GM19467 (cell line): ENCODE results near the gene RNU1-4.
"Not testable (repeated sequence)": the region's sequence is repeated elsewhere in the genome, so short reads cannot be mapped to it uniquely, and the experiment has no call there.

ENCODE experiments used
- ATAC-seq: cut with Tn5 transposase; IDR thresholded peaks from one replicate; pipeline ENCODE4 v1.9.1; 2021; ENCODE audit warnings: mild to moderate bottlenecking, moderate library complexity; ENCODE audit not compliant: unreplicated experiment

The RNU1-4 gene

DNA sequence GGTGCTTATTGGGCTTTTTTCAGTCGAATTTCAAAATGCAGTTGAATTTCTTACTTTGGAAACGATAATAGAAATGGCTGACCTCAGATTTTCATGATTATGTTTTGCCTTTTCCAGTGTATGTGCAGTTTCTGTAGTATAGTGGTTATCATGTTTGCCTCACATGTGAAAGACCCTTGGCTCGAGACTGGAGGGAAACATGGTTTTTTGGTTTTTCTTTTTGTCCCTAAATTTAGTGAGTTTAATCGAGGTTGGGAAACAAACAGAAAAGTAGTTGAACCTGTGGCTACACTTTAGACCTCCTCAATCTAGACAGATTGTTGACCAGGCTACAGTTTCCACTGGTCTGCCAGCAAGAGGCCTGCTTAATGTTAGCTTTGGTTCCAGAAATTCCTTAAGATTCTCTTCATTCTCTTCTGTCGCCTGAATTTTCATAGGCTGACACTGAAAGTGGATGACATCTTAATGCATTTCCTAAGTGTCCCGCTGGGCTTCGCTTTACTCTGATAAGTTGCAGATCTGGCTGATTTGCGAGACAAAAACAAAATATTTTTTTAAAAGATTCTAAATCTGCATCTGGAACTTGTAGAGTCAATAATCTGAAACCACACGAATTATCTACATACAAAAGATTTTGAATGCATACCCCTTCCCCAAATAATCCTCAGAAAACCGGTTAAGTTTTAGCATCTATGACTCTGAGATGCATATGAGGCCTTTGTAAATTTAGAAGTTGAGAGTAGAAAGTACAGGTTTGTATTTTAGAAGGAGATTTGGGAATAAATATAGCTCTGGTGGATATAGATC is 14.7 kb upstream of the RNU1-4 start:
- not testable (repeated sequence) for ATAC-seq

DNA sequence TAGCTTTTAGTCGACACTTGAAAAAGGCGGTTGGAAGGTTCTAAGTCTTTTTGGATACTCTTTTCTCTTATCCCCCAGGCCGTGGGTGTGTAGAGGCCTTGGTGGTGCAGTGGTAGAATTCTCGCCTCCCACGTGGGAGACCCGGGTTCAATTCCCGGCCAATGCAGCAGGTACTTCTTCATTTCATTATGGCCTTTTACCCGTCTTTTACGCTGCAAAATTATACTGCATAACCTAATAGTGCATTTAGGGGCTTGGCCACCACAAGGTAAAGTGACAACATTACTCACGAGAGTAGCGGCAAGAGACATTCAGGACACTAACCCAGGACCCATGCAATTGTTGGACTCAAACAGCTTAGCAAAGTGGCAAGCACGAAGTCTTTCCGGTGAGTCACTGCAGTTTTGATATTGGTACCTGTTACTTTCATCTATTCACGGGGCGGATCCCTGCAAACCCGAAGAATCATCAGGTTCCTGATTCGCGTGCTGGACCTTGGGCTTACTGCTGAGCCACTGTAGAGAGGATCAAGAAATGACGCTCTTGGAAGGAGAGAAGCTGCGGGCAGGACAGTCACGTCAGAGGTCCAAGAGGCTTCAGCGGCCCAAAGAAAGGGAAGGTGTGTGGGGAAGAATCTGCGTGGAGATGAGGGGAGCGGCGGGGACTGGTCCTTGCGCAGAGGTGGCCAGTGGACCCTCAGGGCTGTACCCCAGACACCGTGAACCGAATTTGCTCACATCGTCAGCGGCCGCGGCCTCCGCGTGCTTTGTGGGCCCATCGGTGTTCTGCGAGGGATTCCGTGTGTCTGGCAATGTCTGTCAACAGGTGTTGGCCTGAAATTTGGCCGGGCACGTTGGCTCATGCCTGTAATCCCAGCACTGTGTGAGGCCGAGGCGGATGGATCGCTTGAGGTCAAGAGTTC is 12.9 kb upstream of the RNU1-4 start:
- no peak for ATAC-seq

DNA sequence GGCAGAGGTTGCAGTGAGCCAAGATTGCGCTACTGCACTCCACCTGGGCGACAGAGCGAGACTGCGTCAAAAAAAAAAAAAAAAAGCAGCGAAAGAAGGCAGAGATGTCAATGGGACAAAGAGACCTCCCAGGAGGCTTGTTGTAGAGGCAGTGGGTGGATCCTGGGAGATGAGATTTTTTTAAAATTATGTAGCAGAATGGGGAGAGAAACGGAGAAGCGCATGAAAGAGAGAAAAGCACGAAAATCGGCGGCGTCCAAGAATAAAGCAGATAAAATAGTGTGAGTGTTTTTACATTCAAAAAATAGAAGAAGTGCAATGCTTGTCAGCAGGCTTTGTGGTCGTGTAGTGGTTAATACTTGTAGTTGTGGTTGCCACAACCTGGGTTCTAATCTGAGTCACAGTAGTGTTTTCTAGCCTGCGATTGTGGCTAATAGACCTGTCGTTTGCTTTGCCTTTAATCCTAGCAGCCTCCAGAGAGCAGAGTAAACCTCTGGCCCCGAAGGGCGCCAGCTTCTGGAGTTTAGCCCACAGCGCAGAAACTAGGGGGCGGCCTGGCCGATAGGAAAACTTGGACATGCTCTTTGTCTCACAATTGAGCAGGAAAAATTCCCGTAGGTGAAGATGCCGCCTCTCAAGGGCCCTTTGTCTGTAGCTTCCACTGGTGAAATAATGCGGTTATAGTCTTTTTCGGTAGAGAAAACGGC is 11.9 kb upstream of the RNU1-4 start:
- not testable (repeated sequence) for ATAC-seq

DNA sequence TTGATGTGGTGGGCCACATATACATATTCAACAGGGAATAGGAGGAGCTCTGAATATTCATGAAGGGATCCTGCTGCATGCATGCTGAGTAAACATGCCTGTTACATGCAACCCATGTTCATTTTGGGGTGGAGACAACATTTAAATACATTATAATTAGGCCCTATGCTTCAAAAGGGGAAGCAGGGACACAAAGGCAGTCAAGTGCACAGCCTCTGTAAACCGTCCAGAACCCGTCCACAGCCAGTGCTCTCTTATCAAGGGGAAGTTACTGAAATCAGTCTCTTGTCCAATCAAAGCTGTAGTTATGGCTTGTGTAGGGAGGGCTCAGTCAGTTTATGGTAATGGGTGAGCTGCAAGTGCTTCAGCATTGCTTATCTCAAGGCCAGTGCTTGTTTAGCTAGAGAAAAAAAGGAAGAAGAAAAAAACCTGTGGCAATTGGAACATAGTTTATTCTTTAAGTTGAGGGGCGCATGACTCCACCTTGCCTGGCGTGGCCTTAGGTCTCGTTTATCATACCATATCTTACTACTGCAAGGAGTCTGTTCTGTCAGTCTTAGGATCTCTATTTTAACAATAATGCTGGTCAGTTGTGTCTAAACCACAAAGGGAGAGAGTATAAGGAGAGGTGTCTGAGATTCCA is 7.9 kb upstream of the RNU1-4 start:
- ATAC-seq = not testable (repeated sequence)

DNA sequence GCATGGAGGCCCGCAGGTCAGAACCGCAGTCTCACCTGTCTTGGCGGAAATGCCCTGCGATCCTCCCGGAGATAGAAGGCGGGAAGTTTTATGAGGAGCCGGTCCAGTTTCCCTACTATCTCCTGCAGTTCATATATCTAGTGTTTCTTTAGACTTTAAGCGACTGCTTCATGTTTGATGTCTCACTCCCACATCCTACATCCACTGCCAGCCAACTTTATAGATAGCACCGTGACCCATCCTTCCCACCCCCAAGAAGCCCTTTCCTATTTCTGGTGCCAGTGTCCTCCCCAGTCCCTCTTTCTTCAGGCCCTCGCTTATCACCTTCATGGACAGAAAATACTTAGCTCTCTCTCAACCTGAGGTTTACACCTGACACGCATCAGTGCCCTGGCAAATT is 914 bp downstream of the RNU1-4 start:
- ATAC-seq = not testable (repeated sequence)

DNA sequence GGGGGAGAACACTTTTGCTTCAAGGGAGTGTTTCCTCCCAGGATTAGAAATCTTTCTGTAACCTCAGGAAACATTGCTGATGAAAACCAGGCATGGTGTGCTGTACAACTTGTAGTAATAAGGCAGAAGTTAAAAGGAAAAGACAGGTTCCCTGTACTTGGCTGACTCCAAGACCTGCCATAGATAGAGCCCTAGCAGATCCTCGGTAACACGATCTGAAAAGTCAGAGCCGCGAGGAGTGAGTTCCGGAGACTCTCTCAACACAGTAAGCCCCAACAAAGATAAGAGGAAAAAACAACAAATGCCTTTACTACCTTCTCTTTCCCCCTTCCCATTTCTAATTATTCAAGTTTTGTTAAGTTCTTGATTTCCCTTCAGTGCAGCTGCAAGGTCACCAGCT is 7.3 kb downstream of the RNU1-4 start:
- not testable (repeated sequence) for ATAC-seq

DNA sequence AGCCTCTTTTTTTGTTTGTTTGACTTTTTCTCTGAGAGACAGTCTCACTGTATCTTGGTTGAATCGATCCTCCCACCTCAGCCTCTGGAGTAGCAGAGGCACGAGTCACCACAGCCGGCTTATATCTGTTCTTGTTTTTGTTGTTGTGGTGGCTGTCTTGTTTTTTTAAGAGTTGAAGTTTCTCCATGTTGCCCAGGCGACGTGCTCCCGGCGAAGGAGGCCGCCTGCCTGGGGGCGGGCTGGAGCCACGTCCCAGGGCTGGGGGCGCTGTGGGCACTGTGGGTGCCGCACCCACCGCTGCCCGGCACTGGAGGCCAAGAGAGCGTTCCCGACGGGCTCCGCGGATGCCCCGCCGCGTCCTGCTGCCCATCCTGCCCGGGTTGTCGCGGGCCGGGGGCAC is 8.4 kb downstream of the RNU1-4 start:
- ATAC-seq = not testable (repeated sequence)

DNA sequence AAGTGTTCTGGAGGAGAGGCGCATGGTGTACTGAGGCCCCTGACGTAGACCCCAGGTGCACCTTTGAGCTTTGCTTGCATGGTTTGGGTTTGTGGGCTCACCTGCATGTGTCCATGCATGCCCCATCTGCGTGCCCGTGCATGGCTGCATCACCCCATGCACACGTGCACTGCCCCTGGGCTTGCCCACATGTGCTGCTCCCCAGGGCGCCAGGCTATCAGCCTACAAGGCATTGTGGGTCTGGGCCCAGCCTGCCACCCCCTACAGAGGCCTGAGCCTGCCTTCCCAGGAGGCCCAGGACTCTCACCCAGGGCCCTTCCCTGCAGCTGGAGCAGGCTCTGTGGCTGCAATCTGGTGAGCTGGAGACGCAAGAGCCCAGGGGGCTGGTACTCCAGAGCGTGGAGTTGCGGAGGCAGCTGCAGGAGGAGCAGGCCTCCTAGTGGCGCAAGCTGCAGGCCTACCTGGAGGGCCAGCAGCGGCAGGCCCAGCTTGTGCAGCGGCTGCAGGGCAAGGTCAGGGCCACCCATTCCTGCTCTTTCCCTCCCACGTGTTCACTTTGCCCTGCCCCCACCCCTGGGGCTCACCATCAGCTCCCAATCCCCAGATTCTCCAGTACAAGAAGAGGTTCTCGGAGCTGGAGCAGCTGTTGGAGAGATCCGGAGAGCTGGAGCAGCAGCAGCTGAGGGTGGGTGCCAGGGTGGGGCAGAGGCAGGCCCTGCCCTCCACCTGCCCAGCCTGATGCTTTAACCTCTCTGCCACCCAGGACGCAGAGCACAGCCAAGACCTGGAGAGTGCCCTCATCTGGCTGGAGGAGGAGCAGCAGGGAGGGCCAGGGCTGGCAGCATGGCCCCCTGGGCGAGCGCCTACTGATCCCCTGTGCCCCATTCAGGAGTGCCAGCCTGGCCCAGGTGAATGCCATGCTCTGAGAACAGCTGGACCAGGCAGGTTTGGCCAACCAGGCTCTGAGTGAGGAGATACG is 9.9 kb downstream of the RNU1-4 start:
- ATAC-seq = not testable (repeated sequence)

DNA sequence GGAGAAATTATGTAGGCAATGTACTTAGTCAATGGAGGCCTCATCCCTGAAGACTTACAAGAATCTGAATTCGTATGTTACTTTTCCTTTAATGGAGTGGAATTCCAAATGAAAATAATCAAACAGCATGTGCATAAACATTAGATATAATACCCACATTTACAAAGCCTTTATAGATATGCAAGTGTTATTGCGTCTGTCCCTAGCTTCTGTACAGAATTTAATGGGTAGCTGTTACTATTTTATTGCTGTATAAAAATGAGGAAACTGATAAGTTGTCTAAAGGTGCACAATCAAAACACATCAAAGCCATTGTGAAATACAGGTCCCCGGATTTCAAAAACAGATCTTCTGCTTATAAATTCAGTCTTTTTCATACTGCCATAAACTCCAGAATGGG is 12.5 kb downstream of the RNU1-4 start:
- not testable (repeated sequence) for ATAC-seq

DNA sequence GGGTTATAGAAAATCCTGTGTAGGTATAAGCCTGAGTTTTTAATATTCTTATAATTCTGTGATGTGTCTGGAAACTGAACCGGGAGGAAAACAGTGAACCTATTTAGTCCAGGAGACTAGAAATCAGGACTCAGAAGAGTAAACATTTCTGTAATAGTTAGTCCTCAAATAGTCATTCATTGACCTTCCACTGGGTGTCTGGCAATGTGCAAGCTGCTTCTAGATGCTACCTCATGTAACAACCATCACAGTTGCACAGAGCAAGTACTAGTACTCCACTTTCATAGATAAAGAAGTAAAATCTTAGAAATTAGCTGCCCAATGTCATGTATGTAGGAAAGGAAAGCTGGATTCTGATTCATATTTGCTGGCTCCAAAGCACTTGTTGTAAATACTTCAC is 15.1 kb downstream of the RNU1-4 start:
- ATAC-seq = not testable (repeated sequence)

DNA sequence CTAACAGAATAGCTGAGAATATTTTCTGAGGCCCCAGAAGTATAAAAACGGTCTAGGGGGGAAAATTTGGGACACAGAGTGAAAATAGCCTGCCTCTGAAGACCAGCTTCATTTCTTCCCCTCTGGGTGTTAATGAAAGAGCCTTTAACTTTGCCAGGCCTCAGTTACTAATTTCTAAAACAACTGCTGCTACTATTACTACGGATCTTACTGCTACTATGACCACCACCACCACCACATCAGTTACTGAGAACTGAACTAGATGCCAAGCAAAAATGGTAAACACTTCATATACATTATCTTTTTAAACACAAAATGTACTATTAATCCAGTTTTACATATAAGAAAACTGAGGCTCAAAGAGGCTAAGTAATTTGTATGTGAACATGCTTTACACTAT is 15.6 kb downstream of the RNU1-4 start:
- ATAC-seq = not testable (repeated sequence)

DNA sequence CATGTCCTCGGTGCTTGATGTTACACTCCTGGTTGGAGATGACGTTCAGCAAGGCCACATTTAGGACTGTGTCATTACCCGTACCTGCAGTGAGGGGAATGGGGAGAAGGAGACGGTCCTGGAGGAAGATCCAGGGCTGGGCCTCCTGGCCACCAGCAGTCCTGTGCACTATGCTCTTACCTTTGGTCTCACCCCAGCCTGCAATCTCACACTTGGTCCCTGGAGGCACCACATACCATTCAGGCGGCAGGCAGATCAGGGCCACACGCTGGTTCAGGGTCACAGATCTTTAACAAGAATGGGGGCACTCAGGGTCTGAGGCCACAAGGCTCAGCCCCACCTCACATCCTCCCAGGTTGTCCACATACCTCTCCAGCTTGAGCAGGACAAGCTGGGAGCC is 17.3 kb downstream of the RNU1-4 start:
- not testable (repeated sequence) for ATAC-seq

DNA sequence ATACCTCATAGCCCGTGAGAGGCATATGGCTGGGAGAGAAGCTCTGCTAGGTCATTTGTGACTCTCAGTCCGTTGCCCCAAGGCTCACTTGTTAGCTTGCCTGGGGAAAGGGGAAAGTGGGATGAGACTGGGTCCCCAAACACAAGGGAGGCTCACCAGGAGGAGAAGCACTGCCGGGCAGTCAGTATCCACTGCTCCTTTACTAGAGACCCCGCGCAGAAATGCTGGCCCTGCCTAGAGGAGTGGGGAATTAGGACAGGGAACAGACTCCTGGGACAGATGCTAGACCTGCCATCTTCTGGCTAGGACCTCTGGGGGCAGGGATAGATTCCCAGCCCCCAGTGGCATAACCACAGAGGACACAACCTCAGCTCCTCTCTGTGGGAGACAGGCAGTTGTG is 17.7 kb downstream of the RNU1-4 start:
- not testable (repeated sequence) for ATAC-seq

DNA sequence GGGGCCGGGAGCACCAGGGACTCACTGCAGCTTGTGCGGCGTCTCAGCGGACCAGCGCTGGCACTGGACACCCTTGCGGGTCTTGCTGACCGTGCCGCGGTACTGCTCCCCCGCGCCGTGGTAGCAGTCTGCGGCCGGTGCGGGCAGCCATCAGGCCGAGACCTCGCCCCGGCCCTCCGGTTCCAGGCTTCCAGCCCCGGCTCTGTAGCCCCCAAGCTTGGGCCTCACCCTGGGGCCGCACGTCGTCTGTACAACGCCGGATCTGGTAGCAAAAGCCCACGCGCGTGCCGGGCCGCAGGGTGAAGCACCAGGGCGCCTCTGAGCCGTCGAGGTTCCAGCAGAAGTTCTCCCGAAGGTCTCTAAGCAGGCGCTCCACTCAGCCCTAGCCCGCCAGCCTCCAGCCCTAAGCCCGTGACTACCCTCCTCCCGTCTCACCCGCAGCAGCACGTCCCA is 18.8 kb downstream of the RNU1-4 start:
- not testable (repeated sequence) for ATAC-seq

DNA sequence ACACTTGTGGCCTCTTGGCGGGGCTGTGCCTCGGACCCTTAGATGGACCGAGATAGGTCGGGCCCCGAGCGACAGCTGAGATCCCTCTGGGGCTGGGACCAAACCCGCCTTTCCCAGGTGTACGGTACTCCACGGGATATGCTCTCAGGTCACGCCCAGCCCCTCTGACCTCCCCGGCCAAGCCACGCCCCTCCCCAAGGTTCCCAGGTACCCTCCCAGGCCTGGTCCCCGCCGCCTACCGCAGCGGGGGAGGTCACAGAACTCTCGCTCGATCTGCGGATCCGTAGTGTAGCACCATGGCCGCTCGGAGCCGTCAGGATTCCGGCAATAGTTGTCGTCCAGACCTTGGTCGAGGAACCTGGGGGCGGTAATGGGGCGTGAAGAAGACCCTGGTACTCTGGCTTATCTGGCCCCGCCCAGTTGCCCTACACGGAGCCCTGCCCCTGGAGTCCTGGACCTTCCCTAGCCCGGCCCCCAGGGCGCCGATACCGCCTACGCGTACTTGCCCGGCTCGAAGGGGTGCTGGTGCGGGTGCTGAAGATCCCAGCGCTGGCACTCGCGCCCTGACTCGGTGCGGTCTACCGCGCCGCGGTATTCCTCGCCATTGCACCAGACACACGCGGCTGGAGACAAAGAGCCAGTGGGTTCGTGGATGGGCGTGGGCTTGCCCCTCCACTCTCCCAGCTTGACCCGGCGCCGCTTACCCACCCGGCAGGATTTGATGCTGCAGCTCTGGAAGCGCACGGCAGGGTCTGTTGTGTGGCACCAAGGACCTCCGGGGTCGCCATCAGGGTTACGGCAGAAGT is 19.5 kb downstream of the RNU1-4 start:
- not testable (repeated sequence) for ATAC-seq

DNA sequence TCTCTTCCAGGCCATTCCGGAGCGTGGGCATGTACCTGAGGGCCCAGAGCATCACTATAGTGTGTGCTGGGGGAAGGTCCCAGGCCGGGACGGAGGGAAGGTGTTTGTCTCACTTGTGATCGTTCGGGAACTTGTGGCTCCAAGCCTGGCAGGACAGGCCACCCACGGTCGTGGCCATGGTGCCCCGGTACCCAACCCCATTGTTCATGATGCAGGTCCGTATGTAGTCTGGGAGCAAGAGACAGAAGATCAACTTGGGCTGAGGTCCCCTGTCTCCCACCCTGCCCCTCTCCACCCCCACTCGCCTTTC is 20.1 kb downstream of the RNU1-4 start:
- not testable (repeated sequence) for ATAC-seq

DNA sequence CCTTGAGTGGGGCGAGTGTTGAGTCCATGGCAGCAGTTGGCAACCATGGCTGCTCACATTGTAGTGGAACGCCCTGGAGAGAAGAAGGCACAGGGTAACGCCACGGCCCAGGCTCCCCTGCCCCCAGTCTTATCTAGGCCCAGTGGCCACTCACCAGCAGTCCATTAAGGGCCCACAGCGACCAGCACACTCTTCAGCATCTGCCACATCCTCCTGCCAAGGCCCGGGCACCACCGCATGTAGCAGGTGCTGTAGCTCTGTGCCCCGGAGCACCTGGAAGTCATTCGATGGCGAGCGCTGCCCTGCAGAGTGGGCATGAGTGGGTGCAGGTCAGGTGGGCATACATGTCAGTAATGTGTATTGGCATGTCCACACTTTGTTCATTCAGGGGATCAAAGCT is 20.5 kb downstream of the RNU1-4 start:
- not testable (repeated sequence) for ATAC-seq

DNA sequence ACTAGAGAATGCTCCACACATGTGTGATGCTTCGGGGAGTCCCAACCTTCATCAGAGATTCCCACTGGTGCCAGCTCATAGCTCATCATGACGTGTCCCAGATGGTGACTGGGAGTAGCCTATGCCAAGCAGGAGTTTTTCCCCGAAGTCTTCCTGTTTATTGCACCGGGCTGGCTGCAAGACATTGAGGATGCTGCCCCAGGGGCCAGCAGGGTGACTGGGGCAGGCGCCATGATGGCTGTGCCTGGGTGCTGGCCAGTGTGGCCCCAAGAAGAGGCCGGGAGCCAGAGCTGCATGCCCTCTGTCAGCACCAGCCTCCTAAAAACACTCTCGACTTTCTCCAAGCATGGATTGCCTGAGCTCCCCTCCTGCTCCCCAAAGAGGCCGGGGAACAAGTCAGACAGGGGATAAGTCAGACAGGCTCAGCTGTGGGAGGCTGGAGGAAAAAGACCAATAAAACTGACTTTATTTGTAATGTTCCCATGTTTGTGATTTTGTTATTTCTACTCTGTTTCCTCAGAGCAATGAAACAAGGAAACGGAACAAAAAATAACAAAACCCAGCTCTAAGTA is 24.0 kb downstream of the RNU1-4 start:
- not testable (repeated sequence) for ATAC-seq
